Adrenal gland (tissue), 5 donors: Measurements from ENCODE around the gene DLX3.

Experiments
- POLR2A ChIP-seq, 2 donors: fragments of 450-650 bp; IDR thresholded peaks; one replicate each; pipeline ENCODE4 v1.6.1; 2017; ENCODE audit warnings: antibody characterized with exemption in 2 of 2, mild to moderate bottlenecking in 2 of 2, moderate library complexity in 1 of 2
- TF ChIP-seq, protein P1 (sequence below), 6 experiments: fragments of 450-650 bp in 4 of 6; fragments of 200-600 bp in 2 of 6; sonication (generic) in 1 of 6; IDR thresholded peaks; 1 replicate in 5 of 6; 2 replicates in 1 of 6; pipeline versions ENCODE4 v1.5.1 to v1.8.0; 2016 to 2021; ENCODE audit warnings: antibody characterized with exemption in 6 of 6, mild to moderate bottlenecking in 2 of 6, moderate library complexity in 1 of 6
- donor health status: DM: no; HTN: no; CAD: no.

DNA sequence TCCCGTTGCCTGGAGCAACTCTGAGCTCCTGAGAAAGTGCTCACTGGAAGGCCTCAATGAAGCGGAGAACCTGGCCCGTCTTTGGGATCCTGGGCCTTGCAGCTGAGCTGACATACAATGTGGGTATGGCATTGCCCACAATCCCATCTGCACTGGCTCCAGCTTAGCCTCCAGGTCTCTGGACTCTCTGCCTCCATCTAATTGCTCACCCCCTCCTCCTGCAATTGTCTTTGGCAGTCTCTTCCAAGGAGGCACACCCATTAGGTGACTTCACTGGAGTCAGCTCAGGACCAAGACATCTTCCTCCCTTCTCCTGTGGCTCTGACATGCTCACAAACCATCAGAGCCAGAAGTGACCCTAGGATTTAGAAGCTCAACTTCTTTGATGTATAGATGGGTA is 24.5 kb downstream of the DLX3 start:
- TF ChIP-seq, protein P1, sequence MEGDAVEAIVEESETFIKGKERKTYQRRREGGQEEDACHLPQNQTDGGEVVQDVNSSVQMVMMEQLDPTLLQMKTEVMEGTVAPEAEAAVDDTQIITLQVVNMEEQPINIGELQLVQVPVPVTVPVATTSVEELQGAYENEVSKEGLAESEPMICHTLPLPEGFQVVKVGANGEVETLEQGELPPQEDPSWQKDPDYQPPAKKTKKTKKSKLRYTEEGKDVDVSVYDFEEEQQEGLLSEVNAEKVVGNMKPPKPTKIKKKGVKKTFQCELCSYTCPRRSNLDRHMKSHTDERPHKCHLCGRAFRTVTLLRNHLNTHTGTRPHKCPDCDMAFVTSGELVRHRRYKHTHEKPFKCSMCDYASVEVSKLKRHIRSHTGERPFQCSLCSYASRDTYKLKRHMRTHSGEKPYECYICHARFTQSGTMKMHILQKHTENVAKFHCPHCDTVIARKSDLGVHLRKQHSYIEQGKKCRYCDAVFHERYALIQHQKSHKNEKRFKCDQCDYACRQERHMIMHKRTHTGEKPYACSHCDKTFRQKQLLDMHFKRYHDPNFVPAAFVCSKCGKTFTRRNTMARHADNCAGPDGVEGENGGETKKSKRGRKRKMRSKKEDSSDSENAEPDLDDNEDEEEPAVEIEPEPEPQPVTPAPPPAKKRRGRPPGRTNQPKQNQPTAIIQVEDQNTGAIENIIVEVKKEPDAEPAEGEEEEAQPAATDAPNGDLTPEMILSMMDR (IDR thresholded peaks at IDR 0.05) = no peak
- TF ChIP-seq POLR2A (IDR thresholded peaks at IDR 0.05) = no peak
